Caco-2 (cell line): Measurements from ENCODE around the gene TXLNB. TPM values are rescaled to one million over a fixed set of nuclear protein-coding genes. Genes with fewer than 3 reads are reported as not detected.

ENCODE experiments used
- Bru-seq: library from RNA; stranded (reverse); fragments of 400-500 nt; gene quantifications from one replicate; lab custom pipeline; 2021; lab: Mats Ljungman, UMichigan
- BruChase-seq, 2 experiments: library from RNA; stranded (reverse); fragments of 400-500 nt; gene quantifications; one replicate each; lab custom pipeline; 2021; lab: Mats Ljungman, UMichigan
- BruUV-seq: library from RNA; stranded (reverse); fragments of 400-500 nt; replicated peaks from 2 replicates; lab custom pipeline; 2021; lab: Mats Ljungman, UMichigan
- CTCF ChIA-PET: fragments of 300-600 bp; sonication (Branson Sonifier 250); formaldehyde crosslinking; loops from one replicate; lab custom pipeline; 2022; ENCODE audit warnings: antibody characterized with exemption; lab: Charles Lee
- POLR2A ChIA-PET: fragments of 300-600 bp; sonication (Branson Sonifier 250); formaldehyde crosslinking; loops from one replicate; lab custom pipeline; 2022; ENCODE audit warnings: antibody characterized with exemption; lab: Charles Lee
- DNase-seq, 2 experiments: peaks; one replicate each; pipeline versions ENCODE4 v3.0.0 to v3.0.0-alpha.2; 2020 to 2022
- H3K27me3 ChIP-seq: replicated peaks from 2 replicates; pipeline ENCODE4 v1.6.0; 2011; ENCODE audit warnings: low read length; ENCODE audit not compliant: control insufficient read depth, insufficient read depth
- H3K36me3 ChIP-seq: 2 replicates; pipeline ENCODE4 v1.5.1; 2011; ENCODE audit warnings: low read length; ENCODE audit not compliant: control insufficient read depth, insufficient read depth
- H3K4me1 ChIP-seq: fragments of 250-450 bp; sonication (Bioruptor Pico); 2 replicates; pipeline ENCODE4 v1.5.1; 2020; ENCODE audit warnings: mild to moderate bottlenecking
- H3K4me3 ChIP-seq: 2 replicates; pipeline ENCODE4 v1.5.1; 2011; ENCODE audit warnings: low read depth, mild to moderate bottlenecking, control low read depth, low read length
- H3K9me3 ChIP-seq: fragments of 250-450 bp; sonication (Bioruptor Pico); 2 replicates; pipeline ENCODE4 v1.5.1; 2020; ENCODE audit warnings: mild to moderate bottlenecking, moderate library complexity
- H3K27ac Mint-ChIP-seq: one replicate; pipeline ENCODE4 v1.8.0; 2022; ENCODE audit warnings: mixed read lengths; ENCODE audit not compliant: unreplicated experiment
- H3K27me3 Mint-ChIP-seq: one replicate; pipeline ENCODE4 v1.8.0; 2022; ENCODE audit warnings: mixed read lengths; ENCODE audit not compliant: insufficient read depth, unreplicated experiment
- H3K36me3 Mint-ChIP-seq: one replicate; pipeline ENCODE4 v1.8.0; 2022; ENCODE audit warnings: mild to moderate bottlenecking, mixed read lengths; ENCODE audit not compliant: insufficient read depth, unreplicated experiment
- H3K4me1 Mint-ChIP-seq: one replicate; pipeline ENCODE4 v1.8.0; 2022; ENCODE audit warnings: low read depth, mixed read lengths; ENCODE audit not compliant: unreplicated experiment
- H3K4me3 Mint-ChIP-seq: one replicate; pipeline ENCODE4 v1.8.0; 2022; ENCODE audit warnings: mild to moderate bottlenecking, moderate library complexity, mixed read lengths; ENCODE audit not compliant: unreplicated experiment
- H3K9me3 Mint-ChIP-seq: one replicate; pipeline ENCODE4 v1.8.0; 2022; ENCODE audit warnings: mixed read lengths; ENCODE audit not compliant: unreplicated experiment
- CTCF ChIP-seq, 2 experiments: fragments of 200-600 bp in 1 of 2; IDR thresholded peaks; 1 replicate in 1 of 2; 2 replicates in 1 of 2; pipeline versions ENCODE4 v1.5.1 to v1.8.0; 2011 to 2022; ENCODE audit warnings: antibody characterized with exemption in 1 of 2, control low read depth in 1 of 2, inconsistent platforms in 1 of 2, low read depth in 1 of 2, low read length in 1 of 2, mild to moderate bottlenecking in 1 of 2, moderate library complexity in 1 of 2; ENCODE audit not compliant: insufficient read depth in 1 of 2, severe bottlenecking in 1 of 2, unreplicated experiment in 1 of 2
- intact Hi-C: fragments of 100-400 bp; cut with micrococcal nuclease; formaldehyde crosslinking; loops from one replicate; pipeline ENCODE4 v1.10.0; 2022; ENCODE audit not compliant: unreplicated experiment
- long read RNA-seq: library from polyadenylated mRNA; stranded (forward); transcript quantifications from one replicate; pipeline ENCODE4 v2.0.0, GENCODE V29; 2022
- total RNA-seq: library from RNA; stranded (reverse); gene quantifications from 2 replicates; pipeline ENCODE4 v1.2.3, GENCODE V29; 2022

Gene TXLNB
- total RNA-seq (not detected in 2 replicates), Bru-seq, nascent RNA (not detected), BruChase-seq, experiment 1, labeled RNA remaining after a 2-hour chase (percentile 12 among the genes with signal in this experiment), BruChase-seq, experiment 2, labeled RNA remaining after a 6-hour chase (percentile 9 among the genes with signal in this experiment)
- long read RNA-seq, result 0 reads

- Histone ChIP-seq H3K36me3 (no peaks in the 10 kb centered on the region), H3K4me1 (no peaks in the 10 kb centered on the region), H3K27me3 (no peaks in the 10 kb centered on the region), H3K9me3 (no peaks in the 10 kb centered on the region), H3K4me3 (no peak within 1 kb of the TSS)
- no peaks in the 10 kb centered on the region for H3K27me3 Mint-ChIP-seq
- TF ChIP-seq CTCF (IDR thresholded peaks at IDR 0.05; ENCODE audit: insufficient read depth in 1 of 2, low read depth in 1 of 2, low read length in 1 of 2, severe bottlenecking in 1 of 2, unreplicated experiment in 1 of 2), result no peak
- H3K9me3 Mint-ChIP-seq, result no peaks in the 10 kb centered on the region
- BruUV-seq, result no TSS peak
- no peak within 1 kb of the TSS for H3K4me3 Mint-ChIP-seq
- ChIA-PET POLR2A (no interaction called here), CTCF (no interaction called here)
- no peak within 1 kb of the TSS for H3K27ac Mint-ChIP-seq
- no peaks in the 10 kb centered on the region for H3K36me3 Mint-ChIP-seq
- DNase-seq, result peak in 1 of 2 experiments; percentile 3
- intact Hi-C loops, result no loop called here
- H3K4me1 Mint-ChIP-seq, result peaks cover 7% of the 10 kb centered on the region
Observed at GRCh38 chr6:139291813-139292619, at the start of gene TXLNB. TXLNB (minus strand) TSS chr6:139291998; CDS start chr6:139288899, 3,099 bp downstream.

- no peak overlapping the region for H3K27ac Mint-ChIP-seq
- Histone ChIP-seq H3K27me3 (no peaks in the 10 kb centered on the region), H3K4me1 (no peaks in the 10 kb centered on the region), H3K4me3 (no peak overlapping the region), H3K9me3 (no peaks in the 10 kb centered on the region), H3K36me3 (no peaks in the 10 kb centered on the region)
- no peaks in the 10 kb centered on the region for H3K27me3 Mint-ChIP-seq
- H3K4me1 Mint-ChIP-seq, result no peaks in the 10 kb centered on the region
- H3K36me3 Mint-ChIP-seq, result no peaks in the 10 kb centered on the region
- no peaks in the 10 kb centered on the region for H3K9me3 Mint-ChIP-seq
- no peak overlapping the region for H3K4me3 Mint-ChIP-seq
- CTCF ChIA-PET, result no interaction called here
- intact Hi-C loops, result no loop called here
- no peak for TF ChIP-seq CTCF (IDR thresholded peaks at IDR 0.05; ENCODE audit: insufficient read depth in 1 of 2, low read depth in 1 of 2, low read length in 1 of 2, severe bottlenecking in 1 of 2, unreplicated experiment in 1 of 2)
- no TSS peak for BruUV-seq
- DNase-seq, result no peak
- POLR2A ChIA-PET, result no interaction called here
Observed at GRCh38 chr6:139341060-139341459, 49.3 kb upstream of the TXLNB start.

GRCh38 chr6:139338795-139339194 lies 47.0 kb upstream of the TXLNB start:
- no peaks in the 10 kb centered on the region for H3K9me3 Mint-ChIP-seq
- no peaks in the 10 kb centered on the region for H3K9me3 ChIP-seq
- H3K36me3 Mint-ChIP-seq, result no peaks in the 10 kb centered on the region
- POLR2A ChIA-PET, result interaction anchor here (0.6 kb wide), 1 partner anchor 36 kb away, joined by 5 read pairs; the partner anchor contains the start of gene CITED2
- H3K36me3 ChIP-seq, result no peaks in the 10 kb centered on the region
- H3K27me3 Mint-ChIP-seq, result peaks cover 5% of the 10 kb centered on the region
- no peak for TF ChIP-seq CTCF (IDR thresholded peaks at IDR 0.05; ENCODE audit: insufficient read depth in 1 of 2, low read depth in 1 of 2, low read length in 1 of 2, severe bottlenecking in 1 of 2, unreplicated experiment in 1 of 2)
- H3K27me3 ChIP-seq, result no peaks in the 10 kb centered on the region
- no peak overlapping the region for H3K4me3 Mint-ChIP-seq
- CTCF ChIA-PET, result no interaction called here
- no peaks in the 10 kb centered on the region for H3K4me1 Mint-ChIP-seq
- intact Hi-C loops, result no loop called here
- DNase-seq, result no peak
- H3K4me1 ChIP-seq, result no peaks in the 10 kb centered on the region
- H3K4me3 ChIP-seq, result no peak overlapping the region
- BruUV-seq, result no TSS peak
- H3K27ac Mint-ChIP-seq, result no peak overlapping the region
